ENCODE data around the gene ZNF598.
"Not testable (repeated sequence)": the region's sequence is repeated elsewhere in the genome, so short reads cannot be mapped to it uniquely, and the experiment has no call there.

The ZNF598 gene

GRCh38 chr16:2027024-2028010 is 17.7 kb upstream of the ZNF598 start:
- DNase-seq = no peak

GRCh38 chr16:2026461-2027023 is 16.9 kb upstream of the ZNF598 start, which contains the start of gene NHERF2:
Gene NHERF2 (plus strand): TSS chr16:2026902. CDS start chr16:2027006, 104 bp downstream.
- DNase-seq = peak; percentile 59

DNA sequence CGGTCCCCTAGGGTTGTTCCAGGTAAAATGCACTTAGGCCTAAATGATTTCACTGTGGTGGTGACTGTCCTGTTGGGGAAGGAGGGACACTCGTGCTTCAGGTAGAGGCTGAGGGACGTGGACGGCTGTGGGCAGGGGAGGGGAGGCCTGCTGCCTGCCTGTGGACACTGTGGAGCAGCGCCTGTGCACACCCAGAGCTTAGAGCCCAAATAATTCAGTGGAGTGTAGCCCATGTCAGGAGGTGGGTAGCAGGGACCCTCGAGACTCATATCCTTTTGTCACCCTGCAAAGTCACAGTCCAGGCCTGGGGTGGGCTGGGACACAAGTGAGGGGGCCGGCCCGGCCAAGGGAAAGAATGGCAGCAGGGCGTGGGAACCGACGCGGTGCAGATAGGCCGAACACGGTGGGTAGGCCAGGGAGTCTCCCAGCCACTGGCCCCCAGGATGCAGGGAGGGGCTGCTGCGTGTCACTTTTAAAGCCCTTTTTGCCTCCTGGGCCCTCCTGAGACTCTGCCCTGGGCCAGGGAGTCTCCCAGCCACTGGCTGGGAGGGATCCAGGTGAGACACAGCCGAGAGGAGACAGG is 16.3 kb upstream of the ZNF598 start:
- DNase-seq = peak; percentile 25

DNA sequence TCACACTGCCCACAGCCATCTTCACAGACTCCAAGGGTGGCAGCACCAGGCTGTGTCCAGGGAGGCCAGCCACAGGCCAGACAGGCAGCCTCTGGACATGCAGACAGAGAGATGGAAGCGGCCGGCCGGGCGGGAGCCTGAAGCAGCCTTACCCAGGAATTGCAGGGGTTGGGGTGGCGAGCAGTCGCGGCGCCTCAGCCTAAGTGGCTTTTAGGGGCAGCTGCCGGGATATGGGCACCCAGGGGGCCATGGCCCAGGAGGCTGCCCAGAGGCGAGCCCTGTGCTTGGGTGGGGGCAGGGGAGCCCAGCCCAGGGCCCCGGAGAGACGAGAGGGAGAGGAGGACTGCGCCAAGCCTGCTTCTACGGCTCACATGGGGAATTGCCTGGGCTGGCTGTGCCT is 15.6 kb upstream of the ZNF598 start:
- DNase-seq = no peak

DNA sequence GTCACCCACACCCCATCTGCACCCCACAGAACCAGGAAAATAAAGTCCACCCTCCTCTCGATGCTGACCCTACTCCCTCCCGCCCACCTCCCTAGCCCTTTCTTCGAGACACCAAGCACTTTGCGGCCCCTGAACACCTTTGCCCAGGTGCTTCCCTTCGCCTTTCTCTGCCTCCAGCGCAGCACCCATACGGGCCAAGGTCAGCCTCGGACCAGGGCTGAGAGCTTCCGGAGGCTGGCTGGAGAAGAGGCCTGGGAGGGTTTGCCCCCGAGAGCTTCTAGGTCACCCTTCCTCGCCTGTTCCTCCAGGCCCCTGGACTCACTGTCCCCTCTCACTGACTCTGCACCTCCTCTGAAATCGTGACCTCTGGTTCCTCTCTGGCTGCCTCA is 14.4 kb upstream of the ZNF598 start:
- DNase-seq = no peak

- DNase-seq = peak; percentile 96
Measured at GRCh38 chr16:2023092-2024031, 13.7 kb upstream of the ZNF598 start.

GRCh38 chr16:2022723-2023091 is 13.1 kb upstream of the ZNF598 start:
- DNase-seq = no peak

DNA sequence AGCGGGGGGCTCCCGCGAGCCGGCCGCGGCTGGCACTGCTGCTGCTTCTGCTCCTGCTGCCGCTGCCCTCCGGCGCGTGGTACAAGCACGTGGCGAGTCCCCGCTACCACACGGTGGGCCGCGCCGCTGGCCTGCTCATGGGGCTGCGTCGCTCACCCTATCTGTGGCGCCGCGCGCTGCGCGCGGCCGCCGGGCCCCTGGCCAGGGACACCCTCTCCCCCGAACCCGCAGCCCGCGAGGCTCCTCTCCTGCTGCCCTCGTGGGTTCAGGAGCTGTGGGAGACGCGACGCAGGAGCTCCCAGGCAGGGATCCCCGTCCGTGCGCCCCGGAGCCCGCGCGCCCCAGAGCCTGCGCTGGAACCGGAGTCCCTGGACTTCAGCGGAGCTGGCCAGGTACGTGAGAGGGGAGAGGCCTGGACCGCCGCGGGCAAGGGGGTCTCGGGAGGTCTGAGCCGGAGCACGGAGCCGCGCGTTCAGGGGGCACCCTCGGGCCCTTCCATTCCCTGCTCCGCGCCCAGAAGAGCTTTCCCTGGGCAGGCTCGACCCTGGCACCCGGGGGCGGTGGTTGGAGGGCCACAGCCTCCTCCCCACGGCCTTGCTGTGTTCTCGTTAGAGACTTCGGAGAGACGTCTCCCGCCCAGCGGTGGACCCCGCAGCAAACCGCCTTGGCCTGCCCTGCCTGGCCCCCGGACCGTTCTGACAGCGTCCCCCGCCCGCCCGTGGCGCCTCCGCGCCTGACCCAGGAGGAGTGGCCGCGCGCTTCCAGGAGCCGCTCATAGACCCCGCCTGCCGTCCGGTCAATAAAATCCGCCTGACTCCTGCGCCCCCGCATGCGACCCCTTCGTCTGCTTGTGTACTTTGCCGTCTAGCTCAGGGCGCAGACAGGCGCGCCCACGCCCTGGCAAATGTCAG is 10.6 kb upstream of the ZNF598 start:
- DNase-seq = no peak

GRCh38 chr16:2019518-2019920 is 9.9 kb upstream of the ZNF598 start, which contains the start of gene NPW:
Gene NPW (plus strand): TSS chr16:2019785.
- no peak for DNase-seq

DNA sequence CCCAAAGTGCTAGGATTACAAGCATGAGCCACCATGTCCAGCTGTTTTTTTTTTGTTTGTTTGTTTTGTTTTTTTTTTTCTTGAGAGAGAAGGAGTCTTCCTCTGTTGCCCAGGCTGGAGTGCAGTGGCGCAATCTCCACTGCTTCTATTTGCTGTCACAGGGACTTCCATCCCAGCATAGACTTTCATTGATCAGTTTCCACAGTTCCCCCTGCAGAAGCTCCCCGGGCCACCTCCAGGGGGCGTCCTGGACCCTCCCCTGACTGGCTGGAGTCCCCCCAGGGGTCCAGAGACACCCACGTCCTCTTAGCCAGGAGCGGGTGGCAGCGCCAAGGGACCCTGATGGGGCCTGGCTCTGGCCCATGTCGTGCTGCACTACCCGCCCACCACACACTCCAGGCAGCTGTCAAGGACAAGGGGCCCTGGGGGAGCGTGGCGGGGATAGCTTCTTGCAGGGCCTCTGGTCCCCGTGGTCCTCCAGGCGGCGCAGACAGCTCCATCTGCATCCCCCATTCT is 6.8 kb upstream of the ZNF598 start:
- DNase-seq = no peak

DNA sequence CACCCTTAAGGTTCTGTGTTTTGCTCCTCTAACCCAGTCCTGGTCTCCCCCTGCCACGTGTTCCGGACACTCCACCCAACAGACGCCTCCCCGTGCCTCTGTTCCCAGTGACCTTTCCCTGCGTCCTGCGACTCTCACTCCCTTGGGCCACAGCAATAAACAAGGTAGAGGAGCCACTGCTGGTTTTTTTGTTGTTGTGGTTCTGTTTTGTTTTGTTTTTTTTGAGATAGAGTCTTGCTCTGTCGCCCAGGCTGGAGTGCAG is 6.3 kb upstream of the ZNF598 start:
- DNase-seq = no peak

DNA sequence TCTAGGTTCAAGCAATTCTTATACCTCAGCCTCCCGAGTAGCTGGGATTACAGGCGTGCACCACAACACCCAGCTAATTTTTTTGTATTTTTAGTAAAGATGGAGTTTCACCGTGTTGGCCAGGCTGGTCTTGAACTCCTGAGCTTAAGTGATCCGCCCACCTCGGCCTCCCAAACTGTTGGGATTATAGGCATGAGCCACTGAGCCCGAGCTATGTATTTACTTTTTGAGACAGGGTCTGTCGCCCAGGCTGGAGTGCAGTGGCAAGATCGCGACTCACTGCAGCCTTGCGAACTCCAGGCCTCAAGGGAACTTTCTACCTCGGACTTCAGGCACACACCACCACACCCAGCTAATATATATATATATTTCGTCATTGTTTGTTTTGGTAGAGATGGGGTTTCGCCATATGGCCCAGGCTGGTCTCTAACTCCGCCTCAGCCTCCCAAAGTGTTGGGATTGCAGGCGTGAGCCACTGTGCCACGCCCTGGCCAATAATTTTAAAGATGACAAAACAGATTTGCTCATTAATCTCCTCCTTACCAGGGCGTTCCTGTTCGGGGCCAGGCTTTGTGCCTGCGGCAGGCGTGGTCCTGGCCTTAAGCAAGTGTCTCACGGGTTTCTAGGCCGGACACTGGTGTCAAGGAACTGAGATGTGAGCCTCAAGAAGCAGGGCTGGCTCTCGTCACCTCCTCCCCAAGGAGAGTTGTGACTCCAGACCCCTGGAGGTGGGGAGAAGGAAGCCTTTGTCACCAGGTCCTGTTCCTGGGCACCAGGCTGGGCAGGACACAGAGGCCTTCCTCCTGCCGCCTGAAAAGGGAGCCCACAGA is 5.7 kb upstream of the ZNF598 start:
- DNase-seq = no peak

GRCh38 chr16:2013527-2013926 is 3.9 kb upstream of the ZNF598 start:
- DNase-seq = no peak

GRCh38 chr16:2011726-2012125 is 2.1 kb upstream of the ZNF598 start:
- DNase-seq = not testable (repeated sequence)

- DNase-seq = no peak
Measured at GRCh38 chr16:2009164-2009711, 383 bp downstream of the ZNF598 start.

GRCh38 chr16:2008631-2009163 is 924 bp downstream of the ZNF598 start:
- no peak for DNase-seq

- DNase-seq = no peak
Measured at GRCh38 chr16:2008009-2008526, 1.6 kb downstream of the ZNF598 start.

DNA sequence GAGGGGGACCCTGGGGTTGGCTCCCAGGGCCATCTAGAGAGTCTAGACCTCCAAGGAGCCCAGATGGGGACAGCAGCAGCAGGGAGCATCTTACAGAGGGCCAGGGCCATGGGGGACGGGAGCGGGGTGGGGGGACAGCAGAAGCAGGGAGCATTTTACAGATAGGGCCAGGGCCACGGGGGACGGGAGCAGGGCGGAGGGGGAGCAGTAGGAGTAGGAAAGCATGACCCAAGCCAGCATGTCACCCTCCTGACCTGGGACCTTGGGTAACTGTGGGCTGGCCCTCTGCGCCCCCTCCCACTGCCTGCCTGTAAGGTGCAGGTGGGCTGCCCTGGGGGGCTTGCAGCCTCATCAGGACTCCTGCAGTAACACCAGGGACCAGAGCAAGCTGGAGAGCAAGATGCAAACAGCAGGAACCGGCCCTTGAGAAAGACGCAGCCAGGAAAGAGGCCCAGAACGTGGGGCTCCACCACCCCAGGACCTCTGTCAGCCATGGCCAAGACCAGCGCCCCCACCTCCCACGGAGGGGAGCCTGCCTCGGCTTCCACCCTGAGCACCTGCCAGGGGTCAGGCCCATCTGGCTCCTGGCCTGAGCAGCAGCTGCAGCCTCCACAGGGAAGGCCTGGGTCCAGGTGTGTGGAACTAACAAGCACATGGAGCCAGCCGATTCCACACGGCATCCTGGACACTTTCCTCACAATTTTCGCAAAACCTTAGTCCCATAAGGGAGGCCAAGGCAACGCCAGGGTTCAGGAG is 2.4 kb downstream of the ZNF598 start:
- DNase-seq = no peak

DNA sequence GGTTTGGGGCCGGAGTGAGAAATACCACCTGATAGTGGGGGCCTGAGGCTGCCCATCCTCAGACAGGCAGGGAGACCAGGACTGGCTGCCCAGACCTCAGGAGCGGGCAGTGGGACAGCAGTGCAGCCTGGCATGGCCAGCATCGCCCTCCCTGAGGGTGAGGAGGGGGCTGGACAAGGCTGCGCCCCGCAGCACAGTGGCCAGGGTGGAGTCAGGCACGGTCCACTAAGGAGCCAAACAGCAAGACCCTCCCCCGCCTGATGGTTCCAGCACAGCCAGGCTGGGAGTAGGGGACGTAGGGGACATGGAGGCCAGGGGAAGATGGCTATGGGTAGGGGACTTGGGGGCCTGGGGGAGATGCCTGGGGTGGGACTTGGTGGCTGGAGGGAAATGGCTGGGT is 3.3 kb downstream of the ZNF598 start:
- no peak for DNase-seq
